ENCODE data around the gene MYO5A. TPM values are rescaled to one million over a fixed set of nuclear protein-coding genes. Genes with fewer than 3 reads are reported as not detected.
"Not testable (repeated sequence)": the region's sequence is repeated elsewhere in the genome, so short reads cannot be mapped to it uniquely, and the experiment has no call there.

MYO5A gene
- total RNA-seq, 1 experiment from 2014 or later, result 17.6 TPM

DNA sequence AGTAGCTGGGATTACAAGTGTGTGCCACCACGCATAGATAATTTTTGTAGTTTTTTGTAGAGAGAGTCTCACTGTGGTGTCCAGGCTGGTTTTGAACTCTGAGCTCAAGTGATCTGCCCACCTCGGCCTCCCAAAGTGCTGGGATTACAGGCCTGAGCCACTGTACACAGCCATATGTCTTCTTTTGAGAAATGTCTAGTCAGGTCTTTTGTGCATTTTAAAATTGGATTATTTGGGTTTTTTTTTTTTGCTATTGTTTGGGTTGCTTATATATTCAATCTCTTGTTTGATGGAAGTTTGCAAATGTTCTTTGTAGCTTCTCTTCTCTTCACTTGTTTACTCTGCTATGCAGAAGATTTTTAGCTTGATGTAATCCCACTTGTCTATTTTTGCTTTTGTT is 46.4 kb upstream of the MYO5A start:
- no peak overlapping the region for H3K27ac ChIP-seq (ENCODE audit: low read depth, low read length)
- no peak overlapping the region for H3K9ac ChIP-seq (ENCODE audit: low read length)
- no peak for ATAC-seq
- ChIA-PET RAD21 (ENCODE audit: low non-redundant PET in 1 of 2, low total read pairs in 2 of 2, uncharacterized antibody in 2 of 2, unreplicated experiment in 2 of 2) (no interaction called here), POLR2A (no interaction called here), CTCF (no interaction called here)
- intact Hi-C loops (cut with micrococcal nuclease), result no loop called here
- BruUV-seq (replicated peaks), result no TSS peak
- H3K79me2 ChIP-seq (ENCODE audit: insufficient read depth, low read length), result no peaks in the 10 kb centered on the region
- TF ChIP-seq POLR2AphosphoS5 (IDR thresholded peaks at IDR 0.05; ENCODE audit: low read depth, low read length) (no peak), ZBTB33 (IDR thresholded peaks at IDR 0.05; ENCODE audit: extremely low read depth, insufficient replicate concordance, low read length) (no peak), TCF7L2 (IDR thresholded peaks at IDR 0.05; ENCODE audit: borderline replicate concordance, extremely low read depth, insufficient read depth, insufficient read length) (no peak), SP1 (IDR thresholded peaks at IDR 0.05; ENCODE audit: low read depth) (no peak), RAD21 (IDR thresholded peaks at IDR 0.05; ENCODE audit: low read depth) (no peak), CBX3 (IDR thresholded peaks at IDR 0.05; ENCODE audit: low read depth) (no peak), ZFX (IDR thresholded peaks at IDR 0.05) (no peak), FOSL1 (IDR thresholded peaks at IDR 0.05; ENCODE audit: low read depth) (no peak), EZH2phosphoT487 (IDR thresholded peaks at IDR 0.05; ENCODE audit: borderline replicate concordance) (no peak), ZNF274 (IDR thresholded peaks at IDR 0.05; ENCODE audit: low read depth, low read length) (no peak), JUND (IDR thresholded peaks at IDR 0.05) (no peak), MAX (IDR thresholded peaks at IDR 0.05) (no peak)
- TF ChIP-seq, protein P1, sequence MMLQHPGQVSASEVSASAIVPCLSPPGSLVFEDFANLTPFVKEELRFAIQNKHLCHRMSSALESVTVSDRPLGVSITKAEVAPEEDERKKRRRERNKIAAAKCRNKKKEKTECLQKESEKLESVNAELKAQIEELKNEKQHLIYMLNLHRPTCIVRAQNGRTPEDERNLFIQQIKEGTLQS (IDR thresholded peaks at IDR 0.05), result no peak
- TF ChIP-seq, protein P2, sequence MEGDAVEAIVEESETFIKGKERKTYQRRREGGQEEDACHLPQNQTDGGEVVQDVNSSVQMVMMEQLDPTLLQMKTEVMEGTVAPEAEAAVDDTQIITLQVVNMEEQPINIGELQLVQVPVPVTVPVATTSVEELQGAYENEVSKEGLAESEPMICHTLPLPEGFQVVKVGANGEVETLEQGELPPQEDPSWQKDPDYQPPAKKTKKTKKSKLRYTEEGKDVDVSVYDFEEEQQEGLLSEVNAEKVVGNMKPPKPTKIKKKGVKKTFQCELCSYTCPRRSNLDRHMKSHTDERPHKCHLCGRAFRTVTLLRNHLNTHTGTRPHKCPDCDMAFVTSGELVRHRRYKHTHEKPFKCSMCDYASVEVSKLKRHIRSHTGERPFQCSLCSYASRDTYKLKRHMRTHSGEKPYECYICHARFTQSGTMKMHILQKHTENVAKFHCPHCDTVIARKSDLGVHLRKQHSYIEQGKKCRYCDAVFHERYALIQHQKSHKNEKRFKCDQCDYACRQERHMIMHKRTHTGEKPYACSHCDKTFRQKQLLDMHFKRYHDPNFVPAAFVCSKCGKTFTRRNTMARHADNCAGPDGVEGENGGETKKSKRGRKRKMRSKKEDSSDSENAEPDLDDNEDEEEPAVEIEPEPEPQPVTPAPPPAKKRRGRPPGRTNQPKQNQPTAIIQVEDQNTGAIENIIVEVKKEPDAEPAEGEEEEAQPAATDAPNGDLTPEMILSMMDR (IDR thresholded peaks at IDR 0.05 in 2 of 3, conservative IDR thresholded peaks at IDR 0.05 in 1 of 3; ENCODE audit: borderline replicate concordance in 1 of 3, insufficient read depth in 1 of 3, low read depth in 2 of 3, low read length in 2 of 3), result no peak
- no peaks in the 10 kb centered on the region for H3K27me3 ChIP-seq (ENCODE audit: insufficient read depth, low read length)
- no peak for DNase-seq (ENCODE audit: low read depth, low spot score)
- no peaks in the 10 kb centered on the region for H3K4me1 ChIP-seq (ENCODE audit: control insufficient read depth in 1 of 2, insufficient read depth in 2 of 2, low read length in 2 of 2)
- H3K4me2 ChIP-seq (ENCODE audit: low read length), result no peak overlapping the region
- no peaks in the 10 kb centered on the region for H3K9me3 ChIP-seq (ENCODE audit: control insufficient read depth in 1 of 2, insufficient read depth in 1 of 2, low read depth in 1 of 2, low read length in 2 of 2)
- no peak overlapping the region for H2AFZ ChIP-seq (ENCODE audit: low read depth, low read length, poor library complexity, severe bottlenecking)
- no peaks in the 10 kb centered on the region for H4K20me1 ChIP-seq (ENCODE audit: insufficient read depth)
- H3K4me3 ChIP-seq (replicated peaks in 1 of 2; ENCODE audit: low read depth in 1 of 2, low read length in 2 of 2), result no peak overlapping the region
- H3K36me3 ChIP-seq (ENCODE audit: control insufficient read depth in 1 of 2, insufficient read depth in 2 of 2, low read length in 2 of 2), result no peaks in the 10 kb centered on the region
- no peaks in the 10 kb centered on the region for H3K9me2 ChIP-seq (ENCODE audit: insufficient read depth)

GRCh38 chr15:52574623-52575022 is 45.9 kb upstream of the MYO5A start:
- RAD21 ChIA-PET (ENCODE audit: low non-redundant PET in 1 of 2, low total read pairs in 2 of 2, uncharacterized antibody in 2 of 2, unreplicated experiment in 2 of 2); H3K27ac ChIP-seq (ENCODE audit: low read depth, low read length); H3K79me2 ChIP-seq (ENCODE audit: insufficient read depth, low read length); H3K9ac ChIP-seq (ENCODE audit: low read length); H3K9me2 ChIP-seq (ENCODE audit: insufficient read depth); H3K27me3 ChIP-seq (ENCODE audit: insufficient read depth, low read length); H3K4me1 ChIP-seq (ENCODE audit: control insufficient read depth in 1 of 2, insufficient read depth in 2 of 2, low read length in 2 of 2); H4K20me1 ChIP-seq (ENCODE audit: insufficient read depth); intact Hi-C loops (cut with micrococcal nuclease); H2AFZ ChIP-seq (ENCODE audit: low read depth, low read length, poor library complexity, severe bottlenecking); H3K4me3 ChIP-seq (replicated peaks in 1 of 2; ENCODE audit: low read depth in 1 of 2, low read length in 2 of 2); CTCF ChIA-PET; H3K36me3 ChIP-seq (ENCODE audit: control insufficient read depth in 1 of 2, insufficient read depth in 2 of 2, low read length in 2 of 2); H3K9me3 ChIP-seq (ENCODE audit: control insufficient read depth in 1 of 2, insufficient read depth in 1 of 2, low read depth in 1 of 2, low read length in 2 of 2); DNase-seq (ENCODE audit: low read depth, low spot score); H3K4me2 ChIP-seq (ENCODE audit: low read length); BruUV-seq (replicated peaks); ATAC-seq: not testable (repeated sequence)
- POLR2A ChIA-PET, result interaction anchor here (1.1 kb wide), 1 partner anchor 8 kb away, joined by 4 read pairs; no protein-coding TSS in a partner anchor

Data from HCT116 (cell line).